K562 (cell line): ENCODE results near the gene RBM20. TPM values are rescaled to one million over a fixed set of nuclear protein-coding genes. Genes with fewer than 3 reads are reported as not detected.

Experiments
- ATAC-seq: fragments of 200-7000 bp; cut with Tn5 transposase; 3 replicates; pipeline ENCODE4 v1.9.1; 2020; ENCODE audit warnings: moderate library complexity
- BruUV-seq: library from RNA; stranded (reverse); fragments of 400-500 nt; replicated peaks from 2 replicates; lab custom pipeline; 2021; lab: Mats Ljungman, UMichigan
- CTCF ChIA-PET: fragments of 300-600 bp; formaldehyde crosslinking; extraction: SDS; loops from one replicate; lab custom pipeline; 2021; ENCODE audit warnings: low intra/inter-chr PET ratio; lab: Yijun Ruan, JAX
- POLR2A ChIA-PET: fragments of 300-600, 350-650 bp; sonication (Branson Sonifier 250); formaldehyde crosslinking; extraction: SDS; loops from one replicate; lab custom pipeline; 2021; ENCODE audit warnings: antibody characterized with exemption, inconsistent platforms; lab: Yijun Ruan, JAX
- DNase-seq, 4 experiments: peaks; one replicate each; pipeline versions ENCODE4 v3.0.0 to v3.0.0-alpha.2; 2011 to 2018; ENCODE audit warnings: low spot score in 3 of 4, mixed read lengths in 3 of 4; ENCODE audit errors: extremely low read depth in 1 of 4
- FAIRE-seq: peaks from 2 replicates; lab custom pipeline; 2011; peaks lifted over from hg19 to GRCh38; lab: Jason Lieb, UNC
- H2AFZ ChIP-seq: 2 replicates; pipeline ENCODE4 v1.6.0; 2011; ENCODE audit warnings: low read depth, low read length, control low read depth, inconsistent platforms
- H3K27ac ChIP-seq: fragments of 200-600 bp; 3 replicates; pipeline ENCODE4 v1.8.0; 2011; ENCODE audit warnings: low read depth, mild to moderate bottlenecking, control low read depth, inconsistent platforms, low read length, moderate library complexity, mixed read lengths; ENCODE audit errors: extremely low read depth
- H3K27me3 ChIP-seq, 2 experiments: fragments of 300-600 bp in 1 of 2; 2 replicates in 1 of 2; 3 replicates in 1 of 2; pipeline versions ENCODE4 v1.6.0 to v1.8.0; 2011; ENCODE audit warnings: inconsistent platforms in 2 of 2, low read length in 2 of 2, mild to moderate bottlenecking in 1 of 2, mixed read lengths in 1 of 2, moderate library complexity in 1 of 2; ENCODE audit not compliant: control insufficient read depth in 2 of 2, insufficient read depth in 2 of 2
- H3K36me3 ChIP-seq: fragments of 300-600 bp; 3 replicates; pipeline ENCODE4 v1.8.0; 2011; ENCODE audit warnings: mild to moderate bottlenecking, low read length, inconsistent platforms; ENCODE audit not compliant: control insufficient read depth, insufficient read depth
- H3K4me1 ChIP-seq, 2 experiments: fragments of 200-600 bp in 1 of 2; replicated peaks in 1 of 2; 2 replicates in 1 of 2; 3 replicates in 1 of 2; pipeline versions ENCODE4 v1.5.1 to v1.8.0; 2011; ENCODE audit warnings: inconsistent platforms in 2 of 2, low read length in 2 of 2, mild to moderate bottlenecking in 1 of 2, mixed read lengths in 1 of 2, moderate library complexity in 1 of 2; ENCODE audit not compliant: control insufficient read depth in 2 of 2, insufficient read depth in 2 of 2
- H3K4me2 ChIP-seq: 2 replicates; pipeline ENCODE4 v1.6.1; 2011; ENCODE audit warnings: low read length, control low read depth, inconsistent platforms, mixed read lengths; ENCODE audit not compliant: insufficient read depth
- H3K4me3 ChIP-seq: fragments of 200-600 bp; sonication (generic), shearing (Covaris generic); 2 replicates; pipeline ENCODE4 v1.5.1; 2016; ENCODE audit warnings: control low read depth, inconsistent platforms
- H3K79me2 ChIP-seq: fragments of 200-600 bp; 3 replicates; pipeline ENCODE4 v1.8.0; 2011; ENCODE audit warnings: low read length, inconsistent platforms; ENCODE audit not compliant: control insufficient read depth, insufficient read depth
- H3K9ac ChIP-seq, 2 experiments: 2 replicates each; pipeline versions ENCODE4 v1.6.0 to v1.6.1; 2011; ENCODE audit warnings: low read depth in 2 of 2, low read length in 2 of 2, control low read depth in 1 of 2, inconsistent platforms in 1 of 2, mild to moderate bottlenecking in 1 of 2, mixed read lengths in 1 of 2; ENCODE audit not compliant: insufficient read depth in 1 of 2
- H3K9me1 ChIP-seq: one replicate; pipeline ENCODE4 v1.6.0; 2011; ENCODE audit warnings: inconsistent platforms, mild to moderate bottlenecking, low read length, moderate library complexity; ENCODE audit not compliant: control insufficient read depth, insufficient read depth
- H3K9me3 ChIP-seq: replicated peaks from 2 replicates; pipeline ENCODE4 v1.5.1; 2011; ENCODE audit warnings: low read depth, low read length, inconsistent platforms; ENCODE audit not compliant: control insufficient read depth, insufficient read depth
- H4K20me1 ChIP-seq: replicated peaks from 2 replicates; pipeline ENCODE4 v1.6.1; 2011; ENCODE audit warnings: low read length, inconsistent platforms, mixed read lengths; ENCODE audit not compliant: control insufficient read depth, insufficient read depth
- HNRNPH1 ChIP-seq: fragments of 200-400 bp; formaldehyde crosslinking; optimal IDR thresholded peaks from 2 replicates; pipeline ENCODE3; 2017; ENCODE audit warnings: low read depth, mild to moderate bottlenecking, low read length, moderate library complexity
- ZFX ChIP-seq: sonication (generic); formaldehyde crosslinking; IDR thresholded peaks from 2 replicates; pipeline ENCODE4 v1.8.0; 2022; ENCODE audit warnings: mild to moderate bottlenecking, missing genetic modification reagents, moderate library complexity
- ZNF445 ChIP-seq: fragments of 250-450 bp; sonication (Bioruptor Pico); IDR thresholded peaks from 2 replicates; pipeline ENCODE4 v1.4.0; 2020; ENCODE audit warnings: low read depth, mild to moderate bottlenecking, moderate library complexity
- ZNF75A ChIP-seq: fragments of 450-650 bp; formaldehyde crosslinking; IDR thresholded peaks from 2 replicates; pipeline ENCODE4 v1.4.0; 2020; ENCODE audit warnings: mild to moderate bottlenecking
- WGBS: fragments of 100-300 bp; shearing (Covaris generic); methylation state at CpG from one replicate; pipeline ENCODE4 v1.1.6; 2016; ENCODE audit warnings: low coverage, mixed read lengths; ENCODE audit not compliant: insufficient coverage; ENCODE audit errors: missing lambda C conversion rate; 5-methylcytosine and 5-hydroxymethylcytosine counted together
- in situ Hi-C: fragments of 300-500 bp; cut with MboI; formaldehyde crosslinking; loops from 4 replicates; pipeline ENCODE4 v1.15.0; 2018; ENCODE audit warnings: inconsistent platforms, mixed read lengths
- intact Hi-C: fragments of 100-400 bp; cut with micrococcal nuclease; formaldehyde crosslinking; loops from 2 replicates; pipeline ENCODE4 v1.14.2; 2022
- polyA plus RNA-seq, 8 experiments: library from polyadenylated mRNA; depleted of rRNA in 4 of 8; stranded (reverse) in 5 of 8; unstranded in 3 of 8; fragments of >200 nt; fragmentation: Nextera tagmentation in 2 of 8; fragmentation: Illumina TruSeq in 1 of 8; extraction: Ambion mirVana in 2 of 8; extraction: Trizol in 1 of 8; gene quantifications; 2 replicates each; pipeline versions ENCODE4 v1.2.1 to v1.2.3, GENCODE V29; 2011 to 2014; ENCODE audit warnings: inconsistent platforms in 1 of 8, missing spikeins in 1 of 8
- total RNA-seq, 7 experiments: library from RNA; depleted of rRNA in 6 of 7; stranded (reverse); fragments of >200 nt in 6 of 7; fragmentation: Illumina TruSeq in 2 of 7; extraction: Trizol in 2 of 7; gene quantifications; 2 replicates each; pipeline versions ENCODE4 v1.2.1 to v1.2.3, GENCODE V29; 2011 to 2021; ENCODE audit warnings: low replicate concordance in 1 of 7

The RBM20 gene
- total and polyA plus RNA-seq, 9 of the 15 experiments (the other 6 are each of a cell fraction or from before 2014, with no cell fraction given), result 0.63 to 5.7 (median 3.2) TPM

GRCh38 chr10:110833234-110833940 is 189.3 kb downstream of the RBM20 start:
- Histone ChIP-seq H3K9me3 (no peaks in the 10 kb centered on the region), H3K36me3 (peaks cover 18% of the 10 kb centered on the region; the same call in 1 of the 3 replicates), H3K27me3 (no peaks in the 10 kb centered on the region), H4K20me1 (no peaks in the 10 kb centered on the region), H3K4me2 (no peak overlapping the region), H3K4me3 (no peak overlapping the region), H3K9ac (0 out of 4 replicates have a peak overlapping the region, but pooled peaks of 1 of the 2 experiments have one; percentile 2), H3K79me2 (no peaks in the 10 kb centered on the region), H3K27ac (no peak overlapping the region), H3K9me1 (no peaks in the 10 kb centered on the region), H3K4me1 (peaks cover 12 to 23% of the 10 kb centered on the region in 2 experiments), H2AFZ (no peak overlapping the region)
- BruUV-seq, result no TSS peak
- WGBS, result 71% methylated on average over 7 of the region's 13 CpGs
- in situ Hi-C loops, result no loop called here
- ChIA-PET CTCF (no interaction called here), POLR2A (no interaction called here)
- intact Hi-C loops, result no loop called here
- FAIRE-seq (no peak), ATAC-seq (peak; percentile 53), DNase-seq (peak in 1 of 4 experiments; percentile 15)
- TF ChIP-seq ZNF75A (CRISPR knock-in tag) (no peak), ZFX (peak; percentile 28; the same call in 1 of the 2 replicates), HNRNPH1 (no peak), ZNF445 (no peak)
